ENCODE measurements around the gene TSPAN17. TPM values are rescaled to one million over a fixed set of nuclear protein-coding genes. Genes with fewer than 3 reads are reported as not detected.

The TSPAN17 gene
- total RNA-seq, 2 donors from 2014 or later = 24.1 to 37.6 TPM

GRCh38 chr5:176606032-176606431 is 41.3 kb upstream of the TSPAN17 start:
- H3K9me3 ChIP-seq = no peaks in the 10 kb centered on the region
- H3K27me3 ChIP-seq = no peaks in the 10 kb centered on the region
- ATAC-seq (no peak), DNase-seq (no peak)
- H3K36me3 ChIP-seq (replicated peaks in 1 of 2; ENCODE audit: insufficient read depth in 1 of 2, low read depth in 2 of 2) = no peaks in the 10 kb centered on the region
- H3K27ac ChIP-seq = no peak overlapping the region
- TF ChIP-seq CTCF (IDR thresholded peaks at IDR 0.05) = no peak
- TF ChIP-seq POLR2A (IDR thresholded peaks at IDR 0.05) = no peak
- intact Hi-C loops (cut with DNase I) = no loop called here
- H3K4me1 ChIP-seq = no peaks in the 10 kb centered on the region
- H3K4me3 ChIP-seq = no peak overlapping the region
- 74 to 82% methylated on average over 2 to 3 of the region's 3 CpGs for WGBS, 2 donors

GRCh38 chr5:176606875-176607274 is 40.4 kb upstream of the TSPAN17 start:
- Histone ChIP-seq H3K4me3 (no peak overlapping the region), H3K27me3 (no peaks in the 10 kb centered on the region), H3K9me3 (no peaks in the 10 kb centered on the region), H3K36me3 (replicated peaks in 1 of 2; ENCODE audit: insufficient read depth in 1 of 2, low read depth in 2 of 2) (no peaks in the 10 kb centered on the region), H3K4me1 (no peaks in the 10 kb centered on the region), H3K27ac (no peak overlapping the region)
- intact Hi-C loops (cut with DNase I) = no loop called here
- TF ChIP-seq POLR2A (IDR thresholded peaks at IDR 0.05) (no peak), CTCF (IDR thresholded peaks at IDR 0.05) (no peak)
- 77 to 80% methylated on average over 3 of the region's 3 CpGs for WGBS, 2 donors
- no peak for DNase-seq
- ATAC-seq = no peak

GRCh38 chr5:176608142-176608705 is 39.1 kb upstream of the TSPAN17 start:
- 90 to 100% methylated on average over 1 to 4 of the region's 4 CpGs for WGBS, 2 donors
- DNase-seq (no peak), ATAC-seq (no peak)
- TF ChIP-seq CTCF (IDR thresholded peaks at IDR 0.05) (no peak), POLR2A (IDR thresholded peaks at IDR 0.05) (no peak)
- H3K9me3 ChIP-seq = no peaks in the 10 kb centered on the region
- no peaks in the 10 kb centered on the region for H3K36me3 ChIP-seq (replicated peaks in 1 of 2; ENCODE audit: insufficient read depth in 1 of 2, low read depth in 2 of 2)
- intact Hi-C loops (cut with DNase I) = no loop called here
- H3K27me3 ChIP-seq = no peaks in the 10 kb centered on the region
- no peaks in the 10 kb centered on the region for H3K4me1 ChIP-seq
- H3K27ac ChIP-seq = no peak overlapping the region
- no peak overlapping the region for H3K4me3 ChIP-seq

GRCh38 chr5:176608937-176609723 is 38.2 kb upstream of the TSPAN17 start:
- Histone ChIP-seq H3K27me3 (no peaks in the 10 kb centered on the region), H3K27ac (no peak overlapping the region), H3K36me3 (replicated peaks in 1 of 2; ENCODE audit: insufficient read depth in 1 of 2, low read depth in 2 of 2) (no peaks in the 10 kb centered on the region), H3K4me1 (no peaks in the 10 kb centered on the region), H3K9me3 (no peaks in the 10 kb centered on the region), H3K4me3 (no peak overlapping the region)
- TF ChIP-seq CTCF (IDR thresholded peaks at IDR 0.05) = no peak
- no peak for TF ChIP-seq POLR2A (IDR thresholded peaks at IDR 0.05)
- ATAC-seq = peak; percentile 8
- WGBS, 2 donors = 32 to 74% methylated on average over 15 to 46 of the region's 46 CpGs
- no peak for DNase-seq
- intact Hi-C loops (cut with DNase I) = no loop called here

All from body of pancreas (tissue), 4 donors.